ENCODE measurements around the gene NPM1.

The NPM1 gene

GRCh38 chr5:171431251-171431777, 43.7 kb downstream of the NPM1 start:
- no peak for DNase-seq (ENCODE audit: low read depth, low spot score)
- ChIA-PET CTCF (interaction anchor here (0.7 kb wide), 1 partner anchor 12 kb away, joined by 4 read pairs; the partner anchor contains the start of gene FGF18), POLR2A (no interaction called here)
- no peak for TF ChIP-seq CTCF (IDR thresholded peaks at IDR 0.05; ENCODE audit: insufficient read depth, low read length, missing control alignments)
- no peak overlapping the region for H3K4me3 ChIP-seq (ENCODE audit: low read depth, low read length)

- no peak overlapping the region for H3K4me3 ChIP-seq (ENCODE audit: low read depth, low read length)
- TF ChIP-seq CTCF (IDR thresholded peaks at IDR 0.05; ENCODE audit: insufficient read depth, low read length, missing control alignments), result no peak
- ChIA-PET CTCF (no interaction called here), POLR2A (no interaction called here)
- DNase-seq (ENCODE audit: low read depth, low spot score), result no peak
Measured at GRCh38 chr5:171432076-171432475, 44.4 kb downstream of the NPM1 start.

GRCh38 chr5:171432583-171433351, 45.1 kb downstream of the NPM1 start:
- DNase-seq (ENCODE audit: low read depth, low spot score), result no peak
- ChIA-PET CTCF (no interaction called here), POLR2A (no interaction called here)
- TF ChIP-seq CTCF (IDR thresholded peaks at IDR 0.05; ENCODE audit: insufficient read depth, low read length, missing control alignments), result no peak
- H3K4me3 ChIP-seq (ENCODE audit: low read depth, low read length), result no peak overlapping the region

- ChIA-PET POLR2A (no interaction called here), CTCF (no interaction called here)
- no peak for DNase-seq (ENCODE audit: low read depth, low spot score)
- H3K4me3 ChIP-seq (ENCODE audit: low read depth, low read length), result no peak overlapping the region
- TF ChIP-seq CTCF (IDR thresholded peaks at IDR 0.05; ENCODE audit: insufficient read depth, low read length, missing control alignments), result no peak
Measured at GRCh38 chr5:171433352-171433698, 45.7 kb downstream of the NPM1 start.

- TF ChIP-seq CTCF (IDR thresholded peaks at IDR 0.05; ENCODE audit: insufficient read depth, low read length, missing control alignments), result no peak
- ChIA-PET CTCF (no interaction called here), POLR2A (no interaction called here)
- DNase-seq (ENCODE audit: low read depth, low spot score), result no peak
- H3K4me3 ChIP-seq (ENCODE audit: low read depth, low read length), result no peak overlapping the region
Measured at GRCh38 chr5:171433982-171434676, 46.5 kb downstream of the NPM1 start.

GRCh38 chr5:171434874-171435273, 47.2 kb downstream of the NPM1 start:
- ChIA-PET CTCF (no interaction called here), POLR2A (no interaction called here)
- no peak for DNase-seq (ENCODE audit: low read depth, low spot score)
- TF ChIP-seq CTCF (IDR thresholded peaks at IDR 0.05; ENCODE audit: insufficient read depth, low read length, missing control alignments), result no peak
- no peak overlapping the region for H3K4me3 ChIP-seq (ENCODE audit: low read depth, low read length)
